SIG-M5 treated with dmso at 0.1 percent for 504 hours (cell line): ENCODE data around the gene PLPPR3.
A peak's percentile ranks its signal among the peaks of the same experiment; 100 is the strongest.
"Not testable (repeated sequence)": the region's sequence is repeated elsewhere in the genome, so short reads cannot be mapped to it uniquely, and the experiment has no call there.

Experiments
- DNase-seq: peaks from one replicate; lab custom pipeline; 2025; ENCODE audit not compliant: unreplicated experiment; lab: John Stamatoyannopoulos, UW

Gene PLPPR3

GRCh38 chr19:853614-854220 is 32.0 kb upstream of the PLPPR3 start:
- not testable (repeated sequence) for DNase-seq

- DNase-seq: no peak
These were observed 31.3 kb upstream of the PLPPR3 start for GRCh38 chr19:853014-853585.

GRCh38 chr19:852136-853013 is 30.6 kb upstream of the PLPPR3 start, which contains the start of gene ELANE:
TSS of gene ELANE (plus strand) at chr19:852303. CDS start at chr19:852329, 26 bp downstream.
- peak; percentile 45 for DNase-seq

GRCh38 chr19:850979-851335 is 29.2 kb upstream of the PLPPR3 start:
- DNase-seq: no peak

GRCh38 chr19:850221-850978 is 28.6 kb upstream of the PLPPR3 start:
- peak; percentile 87 for DNase-seq

- not testable (repeated sequence) for DNase-seq
These were observed 27.4 kb upstream of the PLPPR3 start for GRCh38 chr19:849195-849594.

- DNase-seq: peak; percentile 83
These were observed 26.7 kb upstream of the PLPPR3 start for GRCh38 chr19:848386-848921.

- no peak for DNase-seq
These were observed 24.2 kb upstream of the PLPPR3 start for GRCh38 chr19:845707-846521.

- DNase-seq: no peak
These were observed 22.8 kb upstream of the PLPPR3 start for GRCh38 chr19:844546-844971.

GRCh38 chr19:843836-844545 is 22.2 kb upstream of the PLPPR3 start:
- DNase-seq: no peak

GRCh38 chr19:843180-843835 is 21.6 kb upstream of the PLPPR3 start:
- DNase-seq: no peak

- DNase-seq: not testable (repeated sequence)
These were observed 21.0 kb upstream of the PLPPR3 start for GRCh38 chr19:842802-843179.

GRCh38 chr19:840519-841206 is 18.9 kb upstream of the PLPPR3 start, which contains the start of gene PRTN3:
TSS of gene PRTN3 (plus strand) at chr19:840999. CDS start at chr19:841009, 10 bp downstream.
- peak; percentile 79 for DNase-seq

- DNase-seq: peak; percentile 93
These were observed 13.6 kb upstream of the PLPPR3 start for GRCh38 chr19:835210-835810.

- no peak for DNase-seq
These were observed 12.5 kb upstream of the PLPPR3 start for GRCh38 chr19:834216-834615.

GRCh38 chr19:831407-832369 is 9.9 kb upstream of the PLPPR3 start:
- DNase-seq: peak; percentile 71
